ENCODE results near the gene ZBTB25. TPM values are rescaled to one million over a fixed set of nuclear protein-coding genes. Genes with fewer than 3 reads are reported as not detected.
A peak's percentile ranks its signal among the peaks of the same experiment; 100 is the strongest.

ZBTB25 gene
- total RNA-seq, 4 donors from 2014 or later = 7.8 to 15.1 (median 9.1) TPM

DNA sequence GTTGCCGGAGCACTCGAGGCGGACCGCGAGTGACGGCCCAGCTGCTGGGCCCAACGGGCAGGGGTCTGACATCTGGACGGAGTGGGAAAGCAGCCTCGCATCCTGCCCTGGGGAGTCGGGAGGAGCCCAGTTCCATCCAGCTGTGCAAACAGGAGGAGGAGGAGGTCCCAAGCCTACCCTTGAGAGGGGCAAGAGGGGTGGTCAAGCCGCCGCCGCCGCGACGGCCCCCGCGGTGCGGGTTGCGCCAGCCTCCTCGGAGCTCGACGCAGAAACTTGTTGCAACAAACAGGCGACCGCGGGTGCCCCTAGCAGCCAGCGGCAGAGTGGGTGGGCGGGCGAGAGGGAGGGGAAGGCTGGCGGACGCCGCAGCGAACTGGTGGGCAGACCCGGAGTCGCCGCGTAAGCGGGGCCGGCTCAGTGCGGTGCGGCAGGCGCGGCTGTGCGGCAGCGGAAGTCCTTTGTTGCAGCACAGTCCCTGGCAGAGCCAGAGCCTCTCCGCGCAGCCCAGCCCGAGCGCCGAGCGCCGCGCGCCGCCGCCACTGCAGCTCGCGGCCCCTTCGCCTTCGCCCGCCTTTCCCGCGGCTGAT is 765 bp upstream of the ZBTB25 start, which contains the start of gene ZBTB1:
ZBTB1 (plus strand) TSS at position 461 of the 587 bp plus-strand sequence. CDS start 16,735 bp downstream, outside the sequence.
- WGBS, 2 donors = 0% methylated on average over 16 to 53 of the region's 63 CpGs
- no peak for TF ChIP-seq POLR2A (IDR thresholded peaks at IDR 0.05)
- TF ChIP-seq, protein P1, sequence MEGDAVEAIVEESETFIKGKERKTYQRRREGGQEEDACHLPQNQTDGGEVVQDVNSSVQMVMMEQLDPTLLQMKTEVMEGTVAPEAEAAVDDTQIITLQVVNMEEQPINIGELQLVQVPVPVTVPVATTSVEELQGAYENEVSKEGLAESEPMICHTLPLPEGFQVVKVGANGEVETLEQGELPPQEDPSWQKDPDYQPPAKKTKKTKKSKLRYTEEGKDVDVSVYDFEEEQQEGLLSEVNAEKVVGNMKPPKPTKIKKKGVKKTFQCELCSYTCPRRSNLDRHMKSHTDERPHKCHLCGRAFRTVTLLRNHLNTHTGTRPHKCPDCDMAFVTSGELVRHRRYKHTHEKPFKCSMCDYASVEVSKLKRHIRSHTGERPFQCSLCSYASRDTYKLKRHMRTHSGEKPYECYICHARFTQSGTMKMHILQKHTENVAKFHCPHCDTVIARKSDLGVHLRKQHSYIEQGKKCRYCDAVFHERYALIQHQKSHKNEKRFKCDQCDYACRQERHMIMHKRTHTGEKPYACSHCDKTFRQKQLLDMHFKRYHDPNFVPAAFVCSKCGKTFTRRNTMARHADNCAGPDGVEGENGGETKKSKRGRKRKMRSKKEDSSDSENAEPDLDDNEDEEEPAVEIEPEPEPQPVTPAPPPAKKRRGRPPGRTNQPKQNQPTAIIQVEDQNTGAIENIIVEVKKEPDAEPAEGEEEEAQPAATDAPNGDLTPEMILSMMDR (IDR thresholded peaks at IDR 0.05) = no peak
- H3K4me3 ChIP-seq (ENCODE audit: low read depth, poor library complexity, severe bottlenecking) = peak within 1 kb of the TSS; percentile 97
- peak; percentile 73 to 97 for DNase-seq (ENCODE audit: low spot score in 2 of 2)
- intact Hi-C loops (cut with DNase I; ENCODE audit: low total_unique reads) = no loop called here

DNA sequence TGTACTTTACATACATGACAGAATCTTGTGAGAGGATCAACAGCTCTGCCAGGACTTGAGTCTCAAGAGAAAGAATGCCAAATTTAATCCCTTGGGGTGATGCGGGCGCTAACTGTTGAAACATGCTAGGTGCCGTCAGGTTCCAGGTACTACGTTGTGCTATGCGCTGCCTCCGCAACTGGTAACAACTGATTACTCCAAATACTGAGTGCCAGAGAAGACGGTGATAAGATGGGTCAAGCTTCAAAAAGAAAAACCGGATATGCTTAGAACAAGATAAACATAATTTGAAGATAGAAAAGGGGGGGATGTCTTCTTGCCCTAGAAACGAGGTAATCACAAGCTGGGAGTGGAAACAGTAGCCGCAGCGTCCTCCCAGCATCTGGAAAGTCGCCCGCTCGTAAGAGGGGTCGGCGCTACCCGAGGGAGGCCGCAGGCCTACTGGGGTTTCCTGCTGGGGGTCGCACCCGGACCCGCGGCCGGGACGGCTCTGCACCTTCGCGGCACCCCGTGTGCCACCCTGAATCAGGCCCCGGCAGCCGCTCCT is 678 bp downstream of the ZBTB25 start:
- TF ChIP-seq, protein P1 (IDR thresholded peaks at IDR 0.05) = no peak
- no peak for TF ChIP-seq POLR2A (IDR thresholded peaks at IDR 0.05)
- peak overlapping the region; percentile 97 for H3K4me3 ChIP-seq (ENCODE audit: low read depth, poor library complexity, severe bottlenecking)
- intact Hi-C loops (cut with DNase I; ENCODE audit: low total_unique reads) = no loop called here
- peak; percentile 63 to 89 for DNase-seq (ENCODE audit: low spot score in 2 of 2)
- WGBS, 2 donors = 0 to 2% methylated on average over 23 to 29 of the region's 29 CpGs

DNA sequence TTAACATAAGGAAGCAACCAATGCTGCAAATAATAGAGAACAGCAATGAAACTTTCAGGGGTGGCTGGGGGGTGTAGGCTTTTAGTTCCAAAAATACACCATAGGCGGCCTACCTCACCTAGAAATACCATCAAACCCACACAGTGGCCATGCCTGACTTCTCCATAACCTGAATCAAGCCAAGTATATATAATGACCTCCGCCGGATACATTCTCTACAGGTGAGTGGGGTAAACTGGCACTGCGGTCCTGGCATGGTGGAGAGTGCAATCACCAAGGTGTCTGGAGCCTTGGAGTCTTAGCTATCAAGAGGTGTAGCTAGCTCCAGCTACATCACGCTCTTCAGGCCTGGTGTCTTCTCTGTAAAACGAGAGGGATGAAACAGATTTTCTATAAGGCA is 1.2 kb downstream of the ZBTB25 start:
- TF ChIP-seq, protein P1 (IDR thresholded peaks at IDR 0.05) = no peak
- TF ChIP-seq POLR2A (IDR thresholded peaks at IDR 0.05) = no peak
- intact Hi-C loops (cut with DNase I; ENCODE audit: low total_unique reads) = no loop called here

DNA sequence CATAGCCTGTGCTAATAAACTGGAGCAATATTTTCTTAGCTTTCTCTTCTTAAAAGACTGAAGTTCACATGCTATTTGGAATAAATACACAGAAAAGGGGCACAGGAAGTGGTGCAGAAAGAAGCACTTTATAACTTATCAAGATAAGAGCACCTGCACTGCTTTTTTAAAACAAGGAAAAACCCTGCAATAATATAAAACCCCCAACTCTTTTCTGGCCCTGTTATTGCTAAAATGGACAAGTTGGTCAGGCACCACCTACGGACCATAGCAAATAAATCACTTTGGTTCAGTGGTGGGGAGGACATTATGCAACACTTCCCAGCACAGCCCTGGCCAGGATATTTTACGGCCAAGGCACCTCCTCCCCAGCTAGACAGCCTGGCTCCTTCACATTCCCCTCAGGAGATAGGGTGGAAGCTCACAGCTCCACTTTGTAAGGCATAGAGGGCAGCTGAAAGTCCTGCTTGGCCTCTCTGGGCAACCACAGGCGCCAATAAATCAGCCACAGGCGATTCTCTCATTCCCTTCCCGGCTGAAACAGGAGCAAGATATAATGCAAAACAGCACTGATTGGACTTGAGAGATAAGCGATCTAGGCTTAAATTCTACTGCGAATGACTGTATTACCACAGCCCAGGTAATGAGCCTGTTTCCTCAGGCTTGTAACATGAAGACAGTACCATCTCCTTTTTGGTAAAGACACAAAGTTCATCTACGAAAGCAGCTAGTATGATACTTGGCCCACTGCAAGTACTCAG is 2.0 kb downstream of the ZBTB25 start:
- peak; percentile 52 to 91 for DNase-seq (ENCODE audit: low spot score in 2 of 2)
- intact Hi-C loops (cut with DNase I; ENCODE audit: low total_unique reads) = no loop called here
- TF ChIP-seq, protein P1 (IDR thresholded peaks at IDR 0.05) = no peak
- H3K4me3 ChIP-seq (ENCODE audit: low read depth, poor library complexity, severe bottlenecking) = no peak overlapping the region
- 19 to 24% methylated on average over 8 of the region's 8 CpGs for WGBS, 2 donors

More for the DNA sequence above, 1.2 kb downstream of the ZBTB25 start:
- H3K4me3 ChIP-seq (ENCODE audit: low read depth, poor library complexity, severe bottlenecking) = no peak overlapping the region
- DNase-seq (ENCODE audit: low spot score in 2 of 2) = peak in 1 of 2 donors; percentile 22
- WGBS, 2 donors = 33 to 36% methylated on average over 6 of the region's 6 CpGs

DNA sequence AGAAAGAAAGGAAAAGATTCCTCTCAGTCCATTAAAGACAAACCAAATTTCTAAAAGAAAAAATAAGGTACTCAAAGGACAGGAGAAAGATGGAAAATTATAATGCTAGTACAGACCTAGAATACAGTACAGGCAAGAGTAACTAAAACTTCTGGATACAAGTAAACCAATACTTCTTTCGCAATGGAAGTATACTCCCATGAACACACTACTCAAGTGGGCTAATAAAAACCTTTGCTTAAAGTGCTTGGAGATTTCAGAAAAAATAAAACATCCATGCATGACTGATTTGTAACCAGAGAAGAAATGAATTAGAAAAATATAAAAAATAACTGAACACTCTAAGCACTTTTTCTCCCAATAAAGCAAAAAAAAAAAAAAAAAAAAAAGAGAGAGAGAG is 3.5 kb downstream of the ZBTB25 start:
- no peak for TF ChIP-seq POLR2A (IDR thresholded peaks at IDR 0.05)
- TF ChIP-seq, protein P1 (IDR thresholded peaks at IDR 0.05) = no peak
- H3K4me3 ChIP-seq (ENCODE audit: low read depth, poor library complexity, severe bottlenecking) = no peak overlapping the region
- intact Hi-C loops (cut with DNase I; ENCODE audit: low total_unique reads) = no loop called here
- no peak for DNase-seq (ENCODE audit: low spot score in 2 of 2)
- 94 to 100% methylated on average over 1 of the region's 1 CpG for WGBS, 2 donors
